Small intestine (tissue), 7 donors: ENCODE results near the gene OR51I2. TPM values are rescaled to one million over a fixed set of nuclear protein-coding genes. Genes with fewer than 3 reads are reported as not detected.

Experiments
- DNase-seq, 2 donors: peaks; one replicate each; pipeline versions ENCODE4 v3.0.0 to v3.0.0-alpha.2; 2013
- FAIRE-seq: peaks from 2 replicates; lab custom pipeline; 2012; peaks lifted over from hg19 to GRCh38; lab: Jason Lieb, UNC
- H3K27ac ChIP-seq, 3 donors: one replicate each; pipeline ENCODE4 v1.5.1; 2013; ENCODE audit warnings: low read length in 2 of 3, mild to moderate bottlenecking in 2 of 3, control low read depth in 1 of 3, inconsistent platforms in 1 of 3, low read depth in 1 of 3, moderate library complexity in 1 of 3
- H3K27me3 ChIP-seq, 3 donors: one replicate each; pipeline ENCODE4 v1.6.1; 2013; ENCODE audit warnings: low read length in 3 of 3, inconsistent platforms in 1 of 3; ENCODE audit not compliant: control insufficient read depth in 3 of 3, insufficient read depth in 3 of 3
- H3K36me3 ChIP-seq, 3 donors: one replicate each; pipeline ENCODE4 v1.6.1; 2013; ENCODE audit warnings: low read length in 3 of 3, inconsistent platforms in 1 of 3, low read depth in 1 of 3, mild to moderate bottlenecking in 1 of 3, moderate library complexity in 1 of 3; ENCODE audit not compliant: control insufficient read depth in 3 of 3, insufficient read depth in 2 of 3
- H3K4me1 ChIP-seq, 3 donors: one replicate each; pipeline ENCODE4 v1.6.1; 2013; ENCODE audit warnings: low read length in 2 of 3, inconsistent platforms in 1 of 3, low read depth in 1 of 3, mild to moderate bottlenecking in 1 of 3, moderate library complexity in 1 of 3; ENCODE audit not compliant: control insufficient read depth in 3 of 3, insufficient read depth in 2 of 3
- H3K4me3 ChIP-seq, 3 donors: one replicate each; pipeline ENCODE4 v1.5.1; 2013; ENCODE audit warnings: low read length in 3 of 3, control low read depth in 1 of 3, inconsistent platforms in 1 of 3, low read depth in 1 of 3, mild to moderate bottlenecking in 1 of 3, moderate library complexity in 1 of 3
- H3K9me3 ChIP-seq, 2 donors: one replicate each; pipeline ENCODE4 v1.6.1; 2013; ENCODE audit warnings: low read depth in 1 of 2, low read length in 1 of 2; ENCODE audit not compliant: control insufficient read depth in 2 of 2, insufficient read depth in 1 of 2
- WGBS, 3 donors: extraction: QIAGEN DNeasy Blood & Tissue Kit; methylation state at CpG; one replicate each; pipeline ENCODE4 v1.1.7; 2013; 5-methylcytosine and 5-hydroxymethylcytosine counted together
- polyA plus RNA-seq, 4 donors: library from polyadenylated mRNA; stranded (reverse) in 3 of 4; unstranded in 1 of 4; fragments of 200-250 nt in 3 of 4; fragments of 120-200 nt in 1 of 4; gene quantifications; one replicate each; pipeline versions ENCODE4 v1.2.1 to v1.2.3, GENCODE V29; 2013
- donor health status: healthy with polysubstance abuse.
- donor health status: control.
- donor health status: control.
- donor health status: Bipolar disorder and iron deficiency.
- donor health status: healthy.

Gene OR51I2
- polyA plus RNA-seq, 4 donors = 0.03 TPM; not detected in 3

GRCh38 chr11:5489576-5490357 lies 40.6 kb downstream of the OR51I2 start:
- H3K27me3 ChIP-seq = no peaks in the 10 kb centered on the region
- no peaks in the 10 kb centered on the region for H3K36me3 ChIP-seq
- WGBS, 3 donors = 49 to 53% (median 49%) methylated on average over 5 of the region's 5 CpGs
- no peaks in the 10 kb centered on the region for H3K4me1 ChIP-seq
- FAIRE-seq = no peak
- DNase-seq = no peak
- H3K27ac ChIP-seq = no peak overlapping the region
- no peaks in the 10 kb centered on the region for H3K9me3 ChIP-seq
- no peak overlapping the region for H3K4me3 ChIP-seq

GRCh38 chr11:5499671-5500070 lies 50.5 kb downstream of the OR51I2 start:
- Histone ChIP-seq H3K36me3 (no peaks in the 10 kb centered on the region), H3K4me3 (no peak overlapping the region), H3K27me3 (no peaks in the 10 kb centered on the region), H3K9me3 (no peaks in the 10 kb centered on the region), H3K27ac (no peak overlapping the region), H3K4me1 (no peaks in the 10 kb centered on the region)
- FAIRE-seq (no peak), DNase-seq (no peak)
- WGBS, 3 donors = 52 to 68% (median 53%) methylated on average over 2 of the region's 2 CpGs

- Histone ChIP-seq H3K4me3 (no peak overlapping the region), H3K9me3 (no peaks in the 10 kb centered on the region), H3K27ac (no peak overlapping the region), H3K4me1 (no peaks in the 10 kb centered on the region), H3K36me3 (no peaks in the 10 kb centered on the region), H3K27me3 (no peaks in the 10 kb centered on the region)
- 78 to 82% (median 80%) methylated on average over 6 of the region's 6 CpGs for WGBS, 3 donors
- FAIRE-seq (no peak), DNase-seq (no peak)
These were observed 51.3 kb downstream of the OR51I2 start for GRCh38 chr11:5500393-5500801.

GRCh38 chr11:5504403-5504921 lies 55.3 kb downstream of the OR51I2 start:
- H3K36me3 ChIP-seq = no peaks in the 10 kb centered on the region
- FAIRE-seq (no peak), DNase-seq (no peak)
- WGBS, 3 donors = 47 to 72% (median 70%) methylated on average over 2 of the region's 2 CpGs
- H3K9me3 ChIP-seq = no peaks in the 10 kb centered on the region
- H3K27ac ChIP-seq = no peak overlapping the region
- H3K27me3 ChIP-seq = no peaks in the 10 kb centered on the region
- H3K4me3 ChIP-seq = no peak overlapping the region
- H3K4me1 ChIP-seq = no peaks in the 10 kb centered on the region

GRCh38 chr11:5505363-5506048 lies 56.4 kb downstream of the OR51I2 start:
- Histone ChIP-seq H3K9me3 (no peaks in the 10 kb centered on the region), H3K27ac (no peak overlapping the region), H3K4me1 (no peaks in the 10 kb centered on the region), H3K27me3 (no peaks in the 10 kb centered on the region), H3K36me3 (no peaks in the 10 kb centered on the region), H3K4me3 (no peak overlapping the region)
- no peak for DNase-seq
- WGBS, 3 donors = 80 to 90% (median 86%) methylated on average over 9 of the region's 9 CpGs
- no peak for FAIRE-seq

Other genes starting within 250 kb of the OR51I2 start
- gene OR51V1, start 248.6 kb upstream of the OR51I2 start, polyA plus RNA-seq = not detected
- gene HBB, start 222.3 kb upstream of the OR51I2 start, polyA plus RNA-seq = 10 to 100 TPM in 2 of 4 donors, 1 to 10 TPM in 2; 7.4 to 61.4 (median 13.2) TPM
- under 1 TPM in 1 of 4 donors, not detected in 3; 0.15 TPM for gene HBD, start 214.8 kb upstream of the OR51I2 start, polyA plus RNA-seq
- 1 to 10 TPM in 1 of 4 donors, not detected in 3; 2.5 TPM for gene HBG1, start 199.5 kb upstream of the OR51I2 start, polyA plus RNA-seq
- 100 to 1,000 TPM in 1 of 4 donors, not detected in 3; 857 TPM for gene HBG2, start 194.5 kb upstream of the OR51I2 start, polyA plus RNA-seq
- gene HBE1, start 179.4 kb upstream of the OR51I2 start, polyA plus RNA-seq = 1 to 10 TPM in 1 of 4 donors, not detected in 3; 1.9 TPM
- gene OR51B4, start 147.4 kb upstream of the OR51I2 start, polyA plus RNA-seq = not detected
- not detected for gene OR51B2, start 125.0 kb upstream of the OR51I2 start, polyA plus RNA-seq
- under 1 TPM in 1 of 4 donors, not detected in 3; 0.15 TPM for gene OR51B5, start 105.8 kb upstream of the OR51I2 start, polyA plus RNA-seq
- not detected for gene OR51B6, start 97.8 kb upstream of the OR51I2 start, polyA plus RNA-seq
- gene OR51M1, start 65.5 kb upstream of the OR51I2 start, polyA plus RNA-seq = not detected
- gene OR51Q1, start 27.2 kb upstream of the OR51I2 start, polyA plus RNA-seq = not detected
- not detected for gene OR51I1, start 7.8 kb upstream of the OR51I2 start, polyA plus RNA-seq
- not detected for gene OR52D1, start 39.4 kb downstream of the OR51I2 start, polyA plus RNA-seq
- gene UBQLN3, start 60.6 kb downstream of the OR51I2 start, polyA plus RNA-seq = not detected
- gene UBQLNL, start 67.4 kb downstream of the OR51I2 start, polyA plus RNA-seq = under 1 TPM in 2 of 4 donors, not detected in 2; 0.10 to 0.61 TPM
- not detected for gene OR52H1, start 99.2 kb downstream of the OR51I2 start, polyA plus RNA-seq
- under 1 TPM in 1 of 4 donors, not detected in 3; 0.04 TPM for gene OR52B6, start 131.6 kb downstream of the OR51I2 start, polyA plus RNA-seq
- 1 to 10 TPM in 2 of 4 donors, under 1 TPM in 1, not detected in 1; 0.54 to 3.0 (median 1.1) TPM for gene TRIM6, start 147.3 kb downstream of the OR51I2 start, polyA plus RNA-seq
- 10 to 100 TPM in 1 of 4 donors, 1 to 10 TPM in 3; 4.1 to 11.0 (median 7.5) TPM for gene TRIM34, start 175.7 kb downstream of the OR51I2 start, polyA plus RNA-seq
- 10 to 100 TPM in 3 of 4 donors, 1 to 10 TPM in 1; 6.5 to 22.0 (median 11.5) TPM for gene TRIM5, start 235.8 kb downstream of the OR51I2 start, polyA plus RNA-seq
- gene TRIM22, start 240.5 kb downstream of the OR51I2 start, polyA plus RNA-seq = 10 to 100 TPM in 3 of 4 donors, 1 to 10 TPM in 1; 7.4 to 19.2 (median 10.9) TPM